Panc1 (cell line): Measurements from ENCODE around the gene C1QTNF12. TPM values are rescaled to one million over a fixed set of nuclear protein-coding genes. Genes with fewer than 3 reads are reported as not detected.

Experiments
- ATAC-seq: fragments of 200-7000 bp; cut with Tn5 transposase; 2 replicates; pipeline ENCODE4 v1.9.1; 2020; ENCODE audit warnings: mild to moderate bottlenecking, moderate library complexity
- BruUV-seq: library from RNA; stranded (reverse); fragments of 400-500 nt; replicated peaks from 2 replicates; lab custom pipeline; 2021; lab: Mats Ljungman, UMichigan
- CTCF ChIA-PET: fragments of 300-600 bp; sonication (Branson Sonifier 250); formaldehyde crosslinking; loops from one replicate; lab custom pipeline; 2022; ENCODE audit warnings: antibody characterized with exemption; lab: Charles Lee
- POLR2A ChIA-PET: fragments of 300-600 bp; sonication (Branson Sonifier 250); formaldehyde crosslinking; loops from one replicate; lab custom pipeline; 2022; ENCODE audit warnings: antibody characterized with exemption; lab: Charles Lee
- DNase-seq: peaks from one replicate; pipeline ENCODE4 v3.0.0-alpha.2; 2010; ENCODE audit warnings: low read depth, low spot score
- H3K27ac ChIP-seq: 2 replicates; pipeline ENCODE4 v1.5.1; 2011; ENCODE audit warnings: mild to moderate bottlenecking, low read length, inconsistent platforms
- H3K27me3 ChIP-seq: fragments of 200-500 bp; sonication (Bioruptor generic); 2 replicates; pipeline ENCODE4 v1.6.0; 2014; ENCODE audit warnings: low read length, inconsistent platforms; ENCODE audit not compliant: control insufficient read depth, insufficient read depth
- H3K36me3 ChIP-seq: fragments of 200-500 bp; sonication (Bioruptor generic); 2 replicates; pipeline ENCODE4 v1.5.1; 2014; ENCODE audit warnings: inconsistent platforms, mild to moderate bottlenecking, low read length, moderate library complexity; ENCODE audit not compliant: control insufficient read depth, insufficient read depth
- H3K4me1 ChIP-seq: 2 replicates; pipeline ENCODE4 v1.5.1; 2011; ENCODE audit warnings: inconsistent platforms, mild to moderate bottlenecking, low read length, moderate library complexity; ENCODE audit not compliant: control insufficient read depth, insufficient read depth
- H3K4me3 ChIP-seq, 2 experiments: 2 replicates each; pipeline ENCODE4 v1.5.1; 2011 to 2012; ENCODE audit warnings: low read depth in 2 of 2, low read length in 2 of 2, mild to moderate bottlenecking in 2 of 2, inconsistent platforms in 1 of 2, moderate library complexity in 1 of 2
- H3K9me3 ChIP-seq: fragments of 200-500 bp; sonication (Bioruptor generic); 2 replicates; pipeline ENCODE4 v1.5.1; 2014; ENCODE audit warnings: low read depth, mild to moderate bottlenecking, inconsistent platforms, low read length, moderate library complexity; ENCODE audit not compliant: control insufficient read depth, insufficient read depth
- CTCF ChIP-seq: fragments of 450-650 bp; IDR thresholded peaks from 2 replicates; pipeline ENCODE4 v1.5.1; 2017; ENCODE audit warnings: mild to moderate bottlenecking
- POLR2AphosphoS5 ChIP-seq: IDR thresholded peaks from 2 replicates; pipeline ENCODE4 v1.6.1; 2012; ENCODE audit warnings: mild to moderate bottlenecking, low read depth, low read length, moderate library complexity
- REST ChIP-seq, 2 experiments: IDR thresholded peaks; 2 replicates each; pipeline ENCODE4 v1.6.1; 2011 to 2012; ENCODE audit warnings: low read depth in 2 of 2, control low read depth in 1 of 2, low read length in 1 of 2, mild to moderate bottlenecking in 1 of 2, moderate library complexity in 1 of 2; ENCODE audit not compliant: insufficient read depth in 1 of 2
- SIN3A ChIP-seq: IDR thresholded peaks from 2 replicates; pipeline ENCODE4 v1.6.1; 2012; ENCODE audit warnings: low read depth, mild to moderate bottlenecking, low read length, moderate library complexity, borderline replicate concordance; ENCODE audit not compliant: insufficient read depth
- TCF7L2 ChIP-seq: IDR thresholded peaks from 2 replicates; pipeline ENCODE4 v1.6.1; 2011; ENCODE audit warnings: mild to moderate bottlenecking, low read depth, low read length, inconsistent platforms
- in situ Hi-C: cut with HindIII; loops from 2 replicates; pipeline ENCODE4 v1.10.0; 2016; ENCODE audit warnings: low sequenced_read_pairs, low pct_unique_long_range_greater_than_20kb
- intact Hi-C: fragments of 100-400 bp; cut with micrococcal nuclease; formaldehyde crosslinking; loops from one replicate; pipeline ENCODE4 v1.10.0; 2022; ENCODE audit not compliant: unreplicated experiment
- total RNA-seq: library from RNA; stranded (reverse); gene quantifications from one replicate; pipeline ENCODE4 v1.2.1, GENCODE V29; 2021; ENCODE audit not compliant: unreplicated experiment

C1QTNF12 gene
- total RNA-seq, 1 experiment from 2014 or later: 41.4 TPM

GRCh38 chr1:1239614-1240347, 6.7 kb downstream of the C1QTNF12 start:
- H3K4me1 ChIP-seq: peaks cover 73% of the 10 kb centered on the region
- ChIA-PET CTCF (no interaction called here), POLR2A (no interaction called here)
- DNase-seq (no peak), ATAC-seq (peak; percentile 10)
- peak overlapping the region; percentile 11 to 16; a peak in 2 of 4 replicates for H3K4me3 ChIP-seq
- no peaks in the 10 kb centered on the region for H3K27me3 ChIP-seq
- intact Hi-C loops: no loop called here
- TF ChIP-seq SIN3A: no peak
- no peak for TF ChIP-seq TCF7L2
- no peak for TF ChIP-seq CTCF
- no peak for TF ChIP-seq POLR2AphosphoS5
- no peak for TF ChIP-seq REST (IDR thresholded peaks at IDR 0.05; ENCODE audit: insufficient read depth in 1 of 2, low read depth in 2 of 2, low read length in 1 of 2)
- peak overlapping the region; percentile 82 for H3K27ac ChIP-seq
- no peaks in the 10 kb centered on the region for H3K9me3 ChIP-seq
- BruUV-seq: no TSS peak
- no peaks in the 10 kb centered on the region for H3K36me3 ChIP-seq
- in situ Hi-C loops: no loop called here

- DNase-seq (no peak), ATAC-seq (no peak)
- in situ Hi-C loops: no loop called here
- TF ChIP-seq CTCF: no peak; the same call in 1 of the 2 replicates
- TF ChIP-seq POLR2AphosphoS5: no peak
- no peak for TF ChIP-seq SIN3A
- TF ChIP-seq REST (IDR thresholded peaks at IDR 0.05; ENCODE audit: insufficient read depth in 1 of 2, low read depth in 2 of 2, low read length in 1 of 2): no peak
- TF ChIP-seq TCF7L2: no peak
- CTCF ChIA-PET: no interaction called here
- no TSS peak for BruUV-seq
- H3K36me3 ChIP-seq: no peaks in the 10 kb centered on the region
- POLR2A ChIA-PET: no interaction called here
- H3K4me3 ChIP-seq: no peak overlapping the region
- H3K27ac ChIP-seq: peak overlapping the region; percentile 82
- intact Hi-C loops: no loop called here
- no peaks in the 10 kb centered on the region for H3K9me3 ChIP-seq
- H3K4me1 ChIP-seq: peaks cover 73% of the 10 kb centered on the region
- no peaks in the 10 kb centered on the region for H3K27me3 ChIP-seq
These were observed 7.3 kb downstream of the C1QTNF12 start for GRCh38 chr1:1239227-1239613.
